ENCODE data around the gene ZNF385A.

DNA sequence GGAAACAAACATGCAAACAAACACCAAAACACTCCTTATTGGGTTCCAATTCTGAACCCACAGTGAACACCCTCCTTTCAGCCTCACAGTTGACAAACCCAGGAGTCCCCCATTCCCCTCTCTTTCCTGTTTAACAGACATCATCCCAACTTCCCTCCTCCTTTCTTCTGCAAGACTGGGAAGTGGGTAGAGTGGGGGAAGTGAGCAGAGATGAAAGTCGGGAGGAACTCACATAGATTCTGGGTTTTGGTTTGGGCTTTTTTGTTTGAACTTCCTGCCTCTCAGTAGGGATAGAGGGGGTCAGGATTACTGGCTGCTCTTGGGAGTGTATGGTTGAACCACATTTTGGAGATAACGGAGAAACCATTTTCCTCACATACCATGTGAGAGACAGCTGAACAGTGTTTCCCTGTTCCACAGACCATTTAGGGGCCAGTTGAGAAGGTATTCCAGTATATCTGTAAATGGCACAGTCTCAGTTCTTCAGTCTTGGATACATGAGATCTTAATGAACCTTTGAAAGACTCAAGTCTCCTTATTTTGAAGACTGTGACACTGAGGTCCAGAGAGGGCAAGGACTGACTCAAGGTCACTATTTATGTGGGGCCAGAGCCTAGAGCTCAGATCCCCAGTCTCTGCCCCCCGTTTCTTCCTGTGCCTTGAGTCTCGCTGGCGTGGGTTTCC is 16.4 kb downstream of the ZNF385A start:
- TF ChIP-seq EZH2 (IDR thresholded peaks at IDR 0.05; ENCODE audit: borderline replicate concordance, low read length), result no peak
- TF ChIP-seq, protein P1, sequence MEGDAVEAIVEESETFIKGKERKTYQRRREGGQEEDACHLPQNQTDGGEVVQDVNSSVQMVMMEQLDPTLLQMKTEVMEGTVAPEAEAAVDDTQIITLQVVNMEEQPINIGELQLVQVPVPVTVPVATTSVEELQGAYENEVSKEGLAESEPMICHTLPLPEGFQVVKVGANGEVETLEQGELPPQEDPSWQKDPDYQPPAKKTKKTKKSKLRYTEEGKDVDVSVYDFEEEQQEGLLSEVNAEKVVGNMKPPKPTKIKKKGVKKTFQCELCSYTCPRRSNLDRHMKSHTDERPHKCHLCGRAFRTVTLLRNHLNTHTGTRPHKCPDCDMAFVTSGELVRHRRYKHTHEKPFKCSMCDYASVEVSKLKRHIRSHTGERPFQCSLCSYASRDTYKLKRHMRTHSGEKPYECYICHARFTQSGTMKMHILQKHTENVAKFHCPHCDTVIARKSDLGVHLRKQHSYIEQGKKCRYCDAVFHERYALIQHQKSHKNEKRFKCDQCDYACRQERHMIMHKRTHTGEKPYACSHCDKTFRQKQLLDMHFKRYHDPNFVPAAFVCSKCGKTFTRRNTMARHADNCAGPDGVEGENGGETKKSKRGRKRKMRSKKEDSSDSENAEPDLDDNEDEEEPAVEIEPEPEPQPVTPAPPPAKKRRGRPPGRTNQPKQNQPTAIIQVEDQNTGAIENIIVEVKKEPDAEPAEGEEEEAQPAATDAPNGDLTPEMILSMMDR (IDR thresholded peaks at IDR 0.05; ENCODE audit: low read length), result no peak
